ENCODE results near the gene P2RY6.

- TF ChIP-seq, protein P1, sequence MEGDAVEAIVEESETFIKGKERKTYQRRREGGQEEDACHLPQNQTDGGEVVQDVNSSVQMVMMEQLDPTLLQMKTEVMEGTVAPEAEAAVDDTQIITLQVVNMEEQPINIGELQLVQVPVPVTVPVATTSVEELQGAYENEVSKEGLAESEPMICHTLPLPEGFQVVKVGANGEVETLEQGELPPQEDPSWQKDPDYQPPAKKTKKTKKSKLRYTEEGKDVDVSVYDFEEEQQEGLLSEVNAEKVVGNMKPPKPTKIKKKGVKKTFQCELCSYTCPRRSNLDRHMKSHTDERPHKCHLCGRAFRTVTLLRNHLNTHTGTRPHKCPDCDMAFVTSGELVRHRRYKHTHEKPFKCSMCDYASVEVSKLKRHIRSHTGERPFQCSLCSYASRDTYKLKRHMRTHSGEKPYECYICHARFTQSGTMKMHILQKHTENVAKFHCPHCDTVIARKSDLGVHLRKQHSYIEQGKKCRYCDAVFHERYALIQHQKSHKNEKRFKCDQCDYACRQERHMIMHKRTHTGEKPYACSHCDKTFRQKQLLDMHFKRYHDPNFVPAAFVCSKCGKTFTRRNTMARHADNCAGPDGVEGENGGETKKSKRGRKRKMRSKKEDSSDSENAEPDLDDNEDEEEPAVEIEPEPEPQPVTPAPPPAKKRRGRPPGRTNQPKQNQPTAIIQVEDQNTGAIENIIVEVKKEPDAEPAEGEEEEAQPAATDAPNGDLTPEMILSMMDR (IDR thresholded peaks at IDR 0.05): no peak
- no peak for TF ChIP-seq POLR2A (IDR thresholded peaks at IDR 0.05)
Measured at GRCh38 chr11:73338279-73338678, 66.1 kb downstream of the P2RY6 start.
